ENCODE results near the gene MEGF11. TPM values are rescaled to one million over a fixed set of nuclear protein-coding genes. Genes with fewer than 3 reads are reported as not detected.

MEGF11 gene
- total RNA-seq, 4 donors from 2014 or later, result 0.20 TPM; not detected in 3

- Histone ChIP-seq H3K27ac (no peak overlapping the region), H3K27me3 (no peaks in the 10 kb centered on the region), H3K4me3 (replicated peaks in 1 of 3) (no peak overlapping the region), H3K36me3 (no peaks in the 10 kb centered on the region), H3K4me1 (no peaks in the 10 kb centered on the region), H3K9me3 (no peaks in the 10 kb centered on the region)
- no peak for TF ChIP-seq CTCF (IDR thresholded peaks at IDR 0.05)
- TF ChIP-seq POLR2A (IDR thresholded peaks at IDR 0.05), result no peak
- WGBS, 2 donors, result 78 to 81% methylated on average over 14 of the region's 14 CpGs
- DNase-seq, result no peak
- intact Hi-C loops (cut with DNase I), result no loop called here
Observed at GRCh38 chr15:66071160-66071920, 182.2 kb downstream of the MEGF11 start.

- no peak for DNase-seq
- 95% methylated on average over 7 of the region's 7 CpGs for WGBS, 2 donors
- Histone ChIP-seq H3K9me3 (no peaks in the 10 kb centered on the region), H3K27ac (no peak overlapping the region), H3K4me1 (no peaks in the 10 kb centered on the region), H3K36me3 (no peaks in the 10 kb centered on the region), H3K27me3 (no peaks in the 10 kb centered on the region), H3K4me3 (replicated peaks in 1 of 3) (no peak overlapping the region)
- TF ChIP-seq CTCF (IDR thresholded peaks at IDR 0.05) (no peak), POLR2A (IDR thresholded peaks at IDR 0.05) (no peak)
- intact Hi-C loops (cut with DNase I), result no loop called here
Observed at GRCh38 chr15:66070220-66070934, 183.2 kb downstream of the MEGF11 start.

GRCh38 chr15:66069751-66070150 is 183.8 kb downstream of the MEGF11 start:
- Histone ChIP-seq H3K4me1 (no peaks in the 10 kb centered on the region), H3K4me3 (replicated peaks in 1 of 3) (no peak overlapping the region), H3K9me3 (no peaks in the 10 kb centered on the region), H3K36me3 (no peaks in the 10 kb centered on the region), H3K27ac (no peak overlapping the region), H3K27me3 (no peaks in the 10 kb centered on the region)
- intact Hi-C loops (cut with DNase I), result no loop called here
- TF ChIP-seq CTCF (IDR thresholded peaks at IDR 0.05), result no peak
- TF ChIP-seq POLR2A (IDR thresholded peaks at IDR 0.05), result no peak
- no peak for DNase-seq
- WGBS, 2 donors, result 65 to 75% methylated on average over 2 of the region's 2 CpGs

- intact Hi-C loops (cut with DNase I), result no loop called here
- DNase-seq, result no peak
- Histone ChIP-seq H3K9me3 (no peaks in the 10 kb centered on the region), H3K36me3 (no peaks in the 10 kb centered on the region), H3K4me3 (replicated peaks in 1 of 3) (no peak overlapping the region), H3K4me1 (no peaks in the 10 kb centered on the region), H3K27me3 (no peaks in the 10 kb centered on the region), H3K27ac (no peak overlapping the region)
- 88 to 100% methylated on average over 1 of the region's 1 CpG for WGBS, 2 donors
- no peak for TF ChIP-seq CTCF (IDR thresholded peaks at IDR 0.05)
- no peak for TF ChIP-seq POLR2A (IDR thresholded peaks at IDR 0.05)
Observed at GRCh38 chr15:66068801-66069200, 184.7 kb downstream of the MEGF11 start.

- intact Hi-C loops (cut with DNase I), result no loop called here
- no peak for DNase-seq
- H3K4me3 ChIP-seq (replicated peaks in 1 of 3), result no peak overlapping the region
- H3K9me3 ChIP-seq, result no peaks in the 10 kb centered on the region
- WGBS, 2 donors, result 74 to 82% methylated on average over 5 of the region's 5 CpGs
- no peaks in the 10 kb centered on the region for H3K36me3 ChIP-seq
- H3K27me3 ChIP-seq, result no peaks in the 10 kb centered on the region
- no peak overlapping the region for H3K27ac ChIP-seq
- TF ChIP-seq CTCF (IDR thresholded peaks at IDR 0.05) (no peak), POLR2A (IDR thresholded peaks at IDR 0.05) (no peak)
- no peaks in the 10 kb centered on the region for H3K4me1 ChIP-seq
Observed at GRCh38 chr15:66067687-66068086, 185.9 kb downstream of the MEGF11 start.
